Lung microvascular endothelial cell (primary cell): ENCODE results near the gene SYCE3. TPM values are rescaled to one million over a fixed set of nuclear protein-coding genes. Genes with fewer than 3 reads are reported as not detected.
A peak's percentile ranks its signal among the peaks of the same experiment; 100 is the strongest.
"Not testable (repeated sequence)": the region's sequence is repeated elsewhere in the genome, so short reads cannot be mapped to it uniquely, and the experiment has no call there.

Experiments used
- DNase-seq, 2 donors: peaks; one replicate each; pipeline versions ENCODE4 v3.0.0 to v3.0.0-alpha.2; 2010; ENCODE audit warnings: low read depth in 2 of 2
- total RNA-seq: library from RNA; depleted of rRNA; stranded (reverse); fragments of >200 nt; gene quantifications from 2 replicates; pipeline ENCODE4 v1.2.1, GENCODE V29; 2014

SYCE3 gene
- total RNA-seq, 1 donor from 2014 or later: not detected

DNA sequence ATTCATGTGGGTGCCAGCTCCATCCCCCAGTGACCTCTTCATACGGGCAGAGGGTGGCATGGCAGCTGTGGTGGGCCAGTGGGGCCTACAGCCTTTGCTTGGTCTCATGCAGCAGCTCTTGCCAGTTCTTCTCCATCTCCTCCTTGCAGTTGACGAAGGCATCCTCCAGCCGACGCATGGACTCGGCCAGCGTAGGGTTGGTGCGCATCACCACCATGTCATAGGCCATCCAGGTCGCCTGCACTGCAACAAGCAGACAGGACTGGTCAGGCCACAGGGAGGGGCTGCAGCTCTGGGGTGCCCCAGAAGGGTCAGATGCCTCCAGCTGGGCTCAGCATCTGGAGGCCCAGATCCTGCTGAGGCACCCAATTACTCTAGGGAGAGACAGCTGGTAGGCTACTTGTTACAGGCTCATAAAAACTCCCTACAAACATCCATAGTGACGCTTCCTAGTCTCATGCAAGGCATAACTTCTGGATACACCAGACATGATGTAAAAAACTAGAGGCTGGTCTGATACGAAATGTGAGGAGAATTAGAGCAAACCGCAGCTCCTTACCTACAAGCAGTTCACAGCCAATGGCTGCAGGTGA, 11.5 kb downstream of the SYCE3 start:
- DNase-seq: no peak

DNA sequence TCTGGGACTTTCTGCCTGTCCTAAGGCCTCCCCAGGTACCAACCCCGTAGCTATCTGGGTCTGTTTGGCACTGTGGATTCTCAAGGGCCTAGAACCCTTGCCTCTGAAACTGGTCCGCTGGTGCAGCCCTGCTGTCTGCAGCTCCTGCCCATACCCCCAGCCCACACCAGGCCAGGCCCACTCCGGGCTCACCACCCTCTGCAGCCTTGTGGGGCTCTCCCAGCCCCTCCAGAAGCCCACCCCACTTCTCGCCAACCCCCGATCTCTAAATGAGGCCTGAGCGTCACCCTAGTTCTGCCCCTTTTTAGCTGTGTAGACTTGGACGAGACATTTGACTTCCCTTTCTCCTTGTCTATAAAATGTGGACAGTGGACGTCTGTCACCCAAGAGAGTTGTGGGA, 12.3 kb downstream of the SYCE3 start:
- DNase-seq: no peak

DNA sequence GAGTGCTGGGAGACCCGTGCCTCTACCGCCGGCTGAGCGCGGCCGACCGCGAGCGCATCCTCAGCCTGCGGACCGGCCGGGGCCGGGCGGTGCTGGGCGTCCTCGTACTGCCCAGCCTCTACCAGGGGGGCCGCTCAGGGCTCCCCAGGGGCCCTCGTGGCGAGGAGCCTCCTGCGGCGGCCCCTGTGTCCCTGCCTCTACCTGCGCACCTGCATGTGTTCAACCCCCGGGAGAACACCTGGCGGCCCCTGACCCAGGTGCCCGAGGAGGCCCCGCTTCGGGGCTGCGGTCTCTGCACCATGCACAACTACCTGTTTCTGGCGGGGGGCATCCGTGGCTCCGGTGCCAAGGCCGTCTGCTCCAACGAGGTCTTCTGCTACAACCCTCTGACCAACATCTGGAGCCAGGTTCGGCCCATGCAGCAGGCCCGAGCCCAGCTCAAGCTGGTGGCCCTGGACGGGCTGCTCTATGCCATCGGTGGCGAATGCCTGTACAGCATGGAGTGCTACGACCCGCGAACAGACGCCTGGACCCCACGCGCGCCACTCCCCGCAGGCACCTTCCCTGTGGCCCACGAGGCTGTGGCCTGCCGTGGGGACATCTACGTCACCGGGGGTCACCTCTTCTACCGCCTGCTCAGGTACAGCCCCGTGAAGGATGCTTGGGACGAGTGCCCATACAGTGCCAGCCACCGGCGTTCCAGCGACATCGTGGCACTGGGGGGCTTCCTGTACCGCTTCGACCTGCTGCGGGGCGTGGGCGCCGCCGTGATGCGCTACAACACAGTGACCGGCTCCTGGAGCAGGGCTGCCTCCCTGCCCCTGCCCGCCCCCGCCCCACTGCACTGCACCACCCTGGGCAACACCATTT, 13.6 kb downstream of the SYCE3 start:
- no peak for DNase-seq

DNA sequence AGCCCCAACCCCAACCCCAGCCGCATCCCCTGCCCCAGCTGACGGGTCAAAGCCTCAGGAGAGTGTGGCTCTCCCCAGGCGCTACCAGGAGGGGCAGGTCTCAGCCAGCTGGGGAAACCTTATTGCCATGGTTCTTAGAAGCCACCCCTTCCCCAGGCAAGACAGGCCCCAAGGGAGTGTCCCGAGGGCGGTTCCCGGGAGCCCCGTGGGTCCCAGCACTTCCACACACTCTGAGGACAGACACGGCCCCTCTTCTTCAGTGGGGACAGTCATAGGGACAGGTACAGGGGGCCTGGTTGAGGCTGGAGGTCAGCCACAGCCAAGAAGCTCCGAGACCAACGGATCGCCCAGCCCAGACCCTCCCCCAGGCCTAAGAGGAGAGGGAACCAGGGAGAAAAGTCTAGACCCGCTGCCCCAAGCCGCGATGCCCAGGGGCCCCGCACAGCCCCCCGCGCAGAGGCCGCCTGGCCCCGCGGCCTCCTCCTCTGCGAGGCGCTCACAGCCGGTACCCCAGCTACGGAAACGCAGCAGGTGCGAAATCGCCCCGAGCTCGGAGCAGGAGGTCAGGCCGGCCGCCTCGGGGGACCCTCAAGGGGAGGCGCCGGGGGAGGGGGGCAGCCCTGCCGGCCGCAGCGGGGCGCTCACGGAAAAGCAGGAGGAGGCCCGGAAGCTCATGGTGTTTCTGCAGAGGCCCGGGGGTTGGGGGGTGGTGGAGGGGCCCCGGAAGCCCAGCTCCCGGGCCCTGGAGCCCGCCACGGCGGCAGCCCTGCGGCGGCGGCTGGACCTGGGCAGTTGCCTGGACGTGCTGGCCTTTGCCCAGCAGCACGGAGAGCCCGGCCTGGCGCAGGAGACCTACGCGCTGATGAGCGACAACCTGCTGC, 14.4 kb downstream of the SYCE3 start:
- no peak for DNase-seq

DNA sequence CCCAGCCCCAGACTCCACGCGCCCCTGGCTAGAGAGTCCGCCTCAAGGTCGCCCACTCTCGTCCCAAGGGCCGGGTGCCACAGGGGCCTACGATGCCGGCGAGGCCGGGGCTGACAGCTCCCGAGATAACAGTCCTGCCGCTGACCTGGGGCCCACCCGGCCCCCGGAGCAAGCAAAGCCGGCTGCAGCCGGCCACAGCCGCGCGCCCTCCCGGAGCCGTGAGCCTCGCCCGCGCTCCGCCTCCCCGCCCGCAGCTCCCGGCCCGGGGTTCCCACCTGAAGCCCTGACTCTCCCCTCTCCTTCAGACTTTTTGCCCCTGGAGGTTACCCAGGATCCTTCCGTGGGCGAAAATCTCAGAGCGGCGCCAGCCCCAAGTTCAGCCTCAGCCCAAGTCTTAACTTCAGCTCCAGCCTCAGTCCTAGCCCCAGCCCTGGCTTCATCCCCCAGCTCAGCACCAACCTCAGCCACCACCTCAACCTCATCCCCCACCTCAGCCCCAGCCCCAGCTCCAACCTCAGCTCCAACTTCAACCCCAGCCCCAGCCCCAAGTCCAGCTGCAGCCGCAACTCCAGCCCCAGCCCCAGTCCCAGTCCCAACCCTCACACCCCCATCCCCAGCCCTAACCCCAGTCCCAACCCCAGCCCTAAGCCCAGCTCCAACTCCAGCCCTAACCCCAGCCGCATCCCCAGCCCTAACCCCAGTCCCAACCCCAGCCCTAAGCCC, 15.3 kb downstream of the SYCE3 start:
- DNase-seq: no peak

DNA sequence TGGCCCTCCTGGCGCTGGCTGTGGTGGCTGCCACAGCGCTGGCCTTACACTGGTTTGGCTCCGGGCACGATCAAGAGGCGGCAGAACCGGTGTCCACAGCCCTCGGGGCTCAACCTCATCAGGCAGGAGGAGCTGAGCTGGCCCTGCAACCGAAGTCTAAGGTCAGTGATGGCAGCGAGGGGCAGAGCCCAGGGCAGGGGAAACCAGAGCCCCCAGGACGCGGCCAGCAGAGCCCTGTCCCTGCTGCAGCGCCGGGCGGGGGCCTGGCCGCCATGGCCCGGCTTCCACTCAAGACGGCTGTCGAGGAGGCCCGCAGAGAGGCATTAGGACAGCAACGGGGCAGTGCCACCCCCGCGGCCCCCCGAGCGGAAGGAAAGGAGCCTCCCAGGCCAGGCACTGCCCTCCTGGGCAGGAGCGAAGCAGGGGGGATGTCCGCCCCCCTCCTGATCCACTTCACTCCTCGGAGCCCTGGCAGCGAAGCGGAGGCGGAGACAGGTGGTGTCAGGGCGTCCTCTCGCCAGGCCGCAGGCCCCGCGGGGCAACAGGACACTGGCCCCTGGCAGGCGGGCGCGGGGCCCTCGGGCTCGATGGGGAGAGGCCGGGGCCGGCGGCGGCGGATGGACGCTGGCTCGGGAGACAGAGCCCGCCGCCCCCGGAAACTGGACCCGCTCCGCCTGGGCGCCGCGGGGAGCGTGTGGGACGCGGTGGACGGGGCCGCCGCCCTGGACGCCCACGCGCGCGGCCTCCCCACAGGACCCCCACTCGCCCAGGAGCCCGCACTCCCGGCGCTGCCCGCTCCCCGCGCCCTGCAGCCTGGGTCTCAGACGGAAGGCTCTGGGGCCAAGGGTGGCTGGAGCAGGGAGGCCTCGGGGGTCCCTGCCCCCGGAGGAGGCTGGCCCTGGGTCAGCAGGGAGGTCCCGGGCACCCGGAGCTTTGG, 16.1 kb downstream of the SYCE3 start:
- DNase-seq: no peak

DNA sequence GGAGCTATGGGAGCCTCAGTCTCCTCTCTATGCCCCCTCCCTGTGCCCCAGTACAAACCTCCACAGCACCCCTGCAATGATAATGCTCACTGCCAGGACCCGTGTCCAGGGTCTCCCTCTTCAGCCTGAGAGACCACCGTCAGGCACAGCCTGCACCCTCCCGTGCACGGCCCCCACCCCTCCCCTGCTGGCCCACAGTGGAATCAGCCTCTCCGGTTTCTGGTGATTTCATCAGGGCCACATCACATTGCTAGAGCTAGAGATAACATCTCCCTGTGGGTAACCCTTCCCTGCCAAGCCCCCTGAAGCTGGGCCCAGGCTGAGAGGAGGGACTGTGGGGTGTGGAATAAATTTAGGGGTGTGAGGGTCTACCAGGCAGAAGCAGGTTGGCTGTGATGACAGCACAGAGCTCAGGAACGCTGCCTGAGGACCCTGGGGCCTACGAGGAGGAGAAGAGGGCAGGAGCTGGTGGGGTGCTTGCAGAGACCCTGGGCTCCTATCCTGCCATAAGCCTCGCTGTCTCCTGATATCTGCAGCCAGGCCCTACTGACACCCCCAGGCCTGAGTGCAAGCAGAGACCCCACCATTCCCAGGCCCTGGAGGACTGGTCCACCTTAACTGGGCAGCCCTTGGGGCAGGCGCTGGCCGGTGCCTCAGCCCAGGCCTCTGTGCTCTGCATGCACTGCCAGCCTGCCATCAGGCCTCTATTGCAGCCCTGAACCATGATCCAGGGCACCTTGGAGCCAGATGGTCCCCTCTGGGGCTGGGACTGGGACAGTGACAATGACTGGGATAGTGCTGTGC, 17.0 kb downstream of the SYCE3 start, which contains the start of gene KLHDC7B:
TSS of gene KLHDC7B (plus strand) at position 378 of the 804 bp plus-strand sequence. CDS start at position 723, 345 bp downstream.
- DNase-seq: no peak

DNA sequence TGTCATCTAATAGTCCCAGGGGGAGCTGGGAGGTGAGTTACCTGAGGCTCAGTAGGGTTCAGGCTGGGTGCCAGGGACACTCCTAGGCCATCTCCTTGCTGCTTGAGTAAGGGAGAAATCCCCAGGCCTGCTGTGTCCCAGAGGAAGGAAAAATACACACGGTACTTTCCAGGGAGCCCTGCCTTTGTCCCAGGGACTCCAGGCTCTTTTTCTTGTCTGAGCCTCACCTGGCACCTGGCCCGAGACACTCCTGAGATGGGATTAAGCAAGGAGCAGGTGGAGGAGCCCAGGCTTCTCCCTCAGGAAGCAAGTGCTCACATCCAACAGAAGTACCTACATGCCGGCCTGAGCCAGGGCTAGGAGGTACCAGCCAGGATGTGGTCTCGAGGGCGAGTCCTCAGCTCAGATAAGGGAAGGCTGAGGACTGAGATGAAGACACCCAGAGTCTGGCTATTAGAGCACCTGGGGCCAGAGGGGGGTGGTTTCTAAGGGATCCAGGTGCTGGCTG, 17.9 kb downstream of the SYCE3 start:
- DNase-seq: no peak

DNA sequence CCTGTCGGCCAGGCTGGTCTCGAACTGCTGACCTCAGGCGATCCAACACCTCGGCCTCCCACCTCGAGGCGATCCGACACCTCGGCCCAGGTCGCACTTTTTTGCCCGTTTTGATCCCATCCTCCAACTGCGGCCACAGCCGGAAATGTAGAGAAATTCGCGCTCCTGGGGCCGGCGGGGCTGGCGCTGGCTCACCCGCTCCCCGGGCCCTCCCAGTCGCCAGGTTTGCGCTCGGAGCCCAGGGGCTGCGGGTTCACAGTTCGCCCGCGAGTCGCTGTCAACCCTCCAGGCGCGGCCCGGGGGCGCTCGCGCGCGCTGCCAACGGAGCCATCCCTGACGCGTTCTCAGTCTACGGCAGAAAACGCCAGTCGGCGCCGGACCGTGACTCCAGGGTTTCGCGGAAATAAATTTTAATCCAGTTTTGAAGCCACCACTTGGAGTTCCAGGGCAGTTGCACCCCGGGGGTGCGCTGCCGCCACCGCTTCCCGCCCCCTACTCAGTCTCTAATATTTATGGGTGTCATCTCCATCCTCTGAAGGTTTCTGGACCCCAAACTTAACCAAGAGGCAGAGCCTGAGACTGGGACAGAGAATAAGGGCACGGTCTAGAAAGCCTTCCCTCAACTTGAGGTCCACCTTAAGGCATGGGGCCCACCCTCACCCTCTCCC, 18.5 kb downstream of the SYCE3 start:
- peak; percentile 64 to 79 for DNase-seq

DNA sequence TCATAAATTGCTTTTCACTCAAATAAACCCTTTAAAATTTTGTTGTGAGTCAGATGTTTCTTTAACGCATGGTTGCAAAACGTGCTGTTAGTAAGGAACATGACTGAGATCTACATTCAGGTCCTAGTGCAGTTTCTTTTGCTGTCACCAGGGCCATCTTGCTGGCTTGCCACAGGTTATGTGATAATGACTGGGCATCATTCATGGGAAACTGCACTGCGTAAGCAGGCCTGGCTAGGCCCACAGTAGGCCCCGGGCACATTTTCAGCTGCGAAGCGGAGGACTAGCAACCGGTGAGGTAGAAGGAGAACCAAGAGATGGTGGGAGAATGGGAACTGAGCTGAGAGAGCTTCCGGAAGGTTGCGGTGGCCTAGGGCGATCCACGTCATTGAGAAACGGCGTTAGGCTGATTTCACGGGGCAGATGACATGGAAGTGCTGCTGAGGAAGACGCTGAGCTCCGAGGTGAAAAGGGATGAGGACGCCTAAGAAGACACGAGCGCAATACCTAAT, 20.2 kb downstream of the SYCE3 start:
- no peak for DNase-seq

DNA sequence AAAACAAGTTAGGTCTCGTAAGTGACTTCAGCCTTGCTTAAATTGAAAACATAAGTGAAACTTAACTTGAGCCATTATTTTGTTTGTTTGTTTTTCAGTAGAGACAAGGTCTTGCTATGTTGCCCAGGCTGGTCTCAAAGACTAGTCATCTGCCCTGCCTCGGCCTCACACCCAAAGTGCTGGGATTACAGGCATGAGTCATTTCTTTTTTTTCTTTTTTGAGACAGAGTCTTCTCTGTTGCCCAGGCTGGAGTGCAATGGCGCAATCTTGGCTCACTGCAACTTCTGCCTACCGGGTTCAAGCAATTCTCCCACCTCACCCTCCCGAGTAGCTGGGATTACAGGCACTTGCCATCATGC, 21.1 kb downstream of the SYCE3 start:
- DNase-seq: peak in 1 of 2 donors; percentile 66

DNA sequence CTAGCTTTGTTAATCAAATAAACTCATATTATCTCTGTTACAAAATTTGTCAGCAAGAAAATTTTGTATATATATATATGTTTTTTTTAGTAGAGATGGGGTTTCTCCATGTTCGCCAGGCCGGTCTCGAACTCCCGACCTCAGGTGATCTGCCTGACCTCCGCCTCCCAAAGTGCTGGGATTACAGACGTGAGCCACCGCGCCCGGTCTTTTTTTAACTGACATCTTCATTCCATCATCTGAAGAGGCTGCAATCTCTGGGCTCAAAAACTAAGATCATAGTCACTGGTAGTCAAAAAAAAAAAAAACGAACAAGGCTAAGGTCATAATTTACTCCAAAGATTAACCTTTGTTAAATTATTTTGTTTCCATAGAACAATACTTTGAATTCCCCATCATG, 22.3 kb downstream of the SYCE3 start:
- no peak for DNase-seq

DNA sequence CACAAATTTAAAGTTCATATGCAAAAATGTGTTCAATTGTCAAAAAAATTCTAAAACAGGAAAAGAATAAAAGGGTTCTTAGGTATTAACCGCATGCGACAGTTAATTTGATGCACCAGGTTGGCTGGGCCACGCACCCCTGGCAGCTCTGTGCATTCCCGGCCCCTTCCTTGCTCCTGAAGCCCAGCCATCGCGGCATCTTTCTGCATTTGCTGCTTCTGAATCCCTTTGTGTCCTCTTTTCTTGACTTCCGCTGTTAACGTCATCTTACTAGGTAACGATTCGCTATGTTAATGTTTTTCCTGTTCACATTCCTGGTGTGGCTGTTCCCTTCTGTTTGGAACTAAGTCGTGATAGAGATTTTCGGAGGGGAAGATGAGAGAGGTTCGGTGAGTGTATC, 25.0 kb downstream of the SYCE3 start:
- no peak for DNase-seq

DNA sequence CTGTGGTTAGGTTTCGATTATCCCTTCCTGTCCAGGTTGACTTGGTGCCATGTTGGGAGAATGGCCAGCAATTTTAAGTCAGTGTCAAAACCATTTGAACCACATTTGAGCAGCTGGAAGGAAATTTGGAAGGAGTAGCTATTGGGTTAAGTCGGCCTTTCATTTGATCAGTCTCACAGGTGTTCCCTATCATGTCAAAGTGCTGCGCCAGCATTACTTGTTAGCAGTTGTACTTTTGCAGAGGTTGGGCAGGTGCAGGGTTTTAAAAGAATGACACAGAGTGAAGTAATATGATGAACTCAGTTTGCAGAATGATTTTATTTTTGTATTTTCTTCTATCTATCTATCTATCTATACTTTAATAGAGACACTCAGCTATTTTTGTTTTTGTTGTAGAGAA, 26.5 kb downstream of the SYCE3 start:
- DNase-seq: no peak

DNA sequence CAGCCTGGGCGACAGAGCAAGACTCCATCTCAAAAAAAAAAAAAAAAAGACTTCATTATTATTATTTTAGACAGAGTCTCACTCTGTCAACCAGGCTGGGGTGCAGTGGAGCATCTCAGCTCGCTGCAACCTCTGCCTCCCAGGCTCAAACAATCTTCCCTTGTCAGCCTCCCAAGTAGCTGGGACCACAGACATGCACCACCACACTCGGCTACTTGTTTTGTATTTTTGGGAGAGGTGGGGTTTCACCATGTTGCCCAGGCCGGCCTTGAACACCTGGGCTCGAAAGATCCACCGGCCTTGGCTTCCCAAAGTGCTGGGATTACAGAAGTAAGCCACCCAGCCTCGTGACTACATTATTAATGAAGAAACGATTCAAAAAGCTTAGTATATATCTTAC, 27.6 kb downstream of the SYCE3 start:
- no peak for DNase-seq

DNA sequence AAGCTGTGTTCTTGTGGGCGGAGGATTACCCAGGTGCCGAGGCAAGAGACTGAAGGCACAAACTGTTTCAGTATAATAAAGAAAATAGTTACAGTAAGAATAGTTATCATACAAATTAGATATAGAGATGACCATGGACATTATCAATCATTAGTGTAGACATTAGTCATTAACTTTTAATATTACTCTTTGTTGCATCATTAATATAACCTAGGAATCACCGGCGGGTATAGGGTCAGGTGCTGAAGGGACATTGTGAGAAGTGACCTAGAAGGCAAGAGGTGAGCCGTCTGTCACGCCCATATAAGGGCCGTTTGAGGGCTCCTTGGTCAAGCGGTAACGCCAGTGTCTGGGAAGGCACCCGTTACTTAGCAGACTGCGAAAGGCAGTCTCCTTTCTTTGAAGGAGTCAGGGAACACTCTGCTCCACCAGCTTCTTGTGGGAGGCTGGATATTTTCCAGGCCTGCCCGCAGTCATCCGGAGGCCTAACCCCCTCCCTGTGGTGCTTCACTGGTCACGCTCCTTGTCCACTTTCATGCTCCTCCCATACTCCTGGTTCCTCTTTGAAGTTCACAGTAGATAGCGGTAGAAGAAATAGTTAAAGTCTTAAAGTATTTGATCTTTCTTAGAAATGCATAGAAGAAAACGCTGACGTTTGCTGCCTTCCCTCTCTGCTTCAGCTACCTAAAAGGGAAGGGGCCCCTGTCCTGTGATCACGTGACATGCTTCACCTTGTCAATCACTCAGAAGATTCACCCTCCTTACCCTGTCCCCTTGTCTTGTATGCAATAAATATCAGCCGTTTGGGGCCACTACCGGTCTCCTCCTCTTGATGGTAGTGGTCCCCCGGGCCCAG, 28.6 kb downstream of the SYCE3 start:
- not testable (repeated sequence) for DNase-seq
